Activated CD4-positive, alpha-beta memory T cell treated with anti-CD3 and anti-CD28 coated beads, Interleukin-2, amount 10 ng/mL, durations not matched to agents 7 days and 5 days (primary cell): ENCODE results near the gene PDE4D. TPM values are rescaled to one million over a fixed set of nuclear protein-coding genes. Genes with fewer than 3 reads are reported as not detected.

ENCODE experiments used
- CTCF ChIA-PET: fragments of 350-600 bp; sonication (Branson Sonifier 250); formaldehyde crosslinking; loops from one replicate; lab custom pipeline; 2021; ENCODE audit warnings: antibody characterized with exemption, inconsistent platforms; lab: Charles Lee
- POLR2A ChIA-PET: fragments of 350-600 bp; sonication (Branson Sonifier 250); formaldehyde crosslinking; loops from one replicate; lab custom pipeline; 2021; ENCODE audit warnings: antibody characterized with exemption; lab: Charles Lee
- DNase-seq: peaks from one replicate; pipeline ENCODE4 v3.0.0-alpha.2; 2020
- H3K27ac Mint-ChIP-seq: one replicate; pipeline ENCODE4 v1.8.0; 2021; ENCODE audit warnings: mild to moderate bottlenecking, mixed read lengths
- H3K27me3 Mint-ChIP-seq: one replicate; pipeline ENCODE4 v1.8.0; 2021; ENCODE audit warnings: mixed read lengths
- H3K36me3 Mint-ChIP-seq: one replicate; pipeline ENCODE4 v1.8.0; 2021; ENCODE audit warnings: low read depth, mixed read lengths
- H3K4me1 Mint-ChIP-seq: one replicate; pipeline ENCODE4 v1.8.0; 2021; ENCODE audit warnings: mixed read lengths
- H3K4me3 Mint-ChIP-seq: one replicate; pipeline ENCODE4 v1.8.0; 2021; ENCODE audit warnings: mild to moderate bottlenecking, mixed read lengths
- H3K9me3 Mint-ChIP-seq: one replicate; pipeline ENCODE4 v1.8.0; 2021; ENCODE audit warnings: mixed read lengths
- total RNA-seq, 2 experiments: library from RNA; stranded (reverse); gene quantifications; one replicate each; pipeline ENCODE4 v1.2.3, GENCODE V29; 2021

Gene PDE4D
- total RNA-seq, 2 experiments from 2014 or later, result 123 to 126 TPM

DNA sequence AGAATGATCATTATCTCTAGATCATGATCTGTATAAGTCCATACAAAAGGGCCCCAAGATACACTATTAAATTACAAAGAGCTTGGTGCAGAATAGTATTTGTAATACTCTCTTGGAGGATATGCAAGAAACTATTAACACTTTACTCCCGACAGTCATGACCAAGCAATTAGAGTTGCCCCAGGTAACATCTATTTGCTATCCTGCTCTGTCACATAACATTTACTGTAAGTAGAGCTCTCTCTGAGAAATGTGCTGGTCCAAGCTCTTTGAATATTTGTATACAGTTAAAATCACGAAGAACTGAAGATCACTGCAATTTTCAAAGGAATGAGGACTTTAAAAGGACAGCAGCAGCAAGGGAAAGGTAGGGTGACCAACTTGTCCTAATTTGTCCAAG lies 757.0 kb downstream of the PDE4D start:
- ChIA-PET CTCF (interaction anchor here (0.6 to 1.2 kb wide), 2 partner anchors 12 to 416 kb away, joined by 3 to 7 read pairs; no protein-coding TSS in a partner anchor), POLR2A (interaction anchor here (3.0 kb wide), 1 partner anchor 9 kb away, joined by 13 read pairs; no protein-coding TSS in a partner anchor)
- peaks cover 32% of the 10 kb centered on the region for H3K4me1 Mint-ChIP-seq
- peaks cover 13% of the 10 kb centered on the region for H3K36me3 Mint-ChIP-seq
- DNase-seq, result no peak
- H3K4me3 Mint-ChIP-seq, result no peak overlapping the region
- peaks cover 2% of the 10 kb centered on the region for H3K27me3 Mint-ChIP-seq
- no peaks in the 10 kb centered on the region for H3K9me3 Mint-ChIP-seq
- no peak overlapping the region for H3K27ac Mint-ChIP-seq

- H3K27me3 Mint-ChIP-seq, result peaks cover 2% of the 10 kb centered on the region
- no peak overlapping the region for H3K27ac Mint-ChIP-seq
- ChIA-PET CTCF (interaction anchor here (1.0 to 4.3 kb wide), 5 partner anchors 10 to 99 kb away, joined by 3 to 28 read pairs (median 5); no protein-coding TSS in a partner anchor), POLR2A (interaction anchor here (1.2 to 9.5 kb wide), 6 partner anchors 10 to 99 kb away, joined by 3 to 124 read pairs (median 10); no protein-coding TSS in a partner anchor)
- peaks cover 13% of the 10 kb centered on the region for H3K36me3 Mint-ChIP-seq
- peak; percentile 42 for DNase-seq
- no peaks in the 10 kb centered on the region for H3K9me3 Mint-ChIP-seq
- no peak overlapping the region for H3K4me3 Mint-ChIP-seq
- H3K4me1 Mint-ChIP-seq, result peaks cover 44% of the 10 kb centered on the region
Measured at GRCh38 chr5:59134471-59135163, 758.9 kb downstream of the PDE4D start.

DNA sequence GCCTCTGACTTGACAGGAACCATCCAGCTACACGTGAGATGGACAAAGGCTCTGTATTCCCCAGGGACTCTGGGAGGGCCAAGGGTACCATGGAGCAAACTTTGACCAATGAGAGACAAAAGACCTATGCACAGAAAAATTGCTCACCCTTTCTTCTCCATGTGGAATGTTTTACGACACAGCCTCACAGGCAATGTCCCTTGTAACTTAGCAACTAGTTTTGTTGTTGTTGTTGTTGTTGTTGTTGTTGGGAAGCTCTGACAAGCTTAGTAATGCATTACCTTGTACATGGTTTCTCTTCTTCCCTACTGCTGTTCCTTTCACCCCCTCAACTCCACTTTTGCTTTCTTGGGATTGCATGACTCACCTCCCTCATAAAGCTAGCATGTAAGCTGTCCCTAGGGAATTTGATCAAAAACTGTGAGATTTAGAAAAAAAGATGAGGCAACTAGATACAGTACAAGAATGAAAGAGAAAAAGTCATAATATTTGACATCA lies 759.7 kb downstream of the PDE4D start:
- ChIA-PET POLR2A (interaction anchor here (1.2 to 9.5 kb wide), 6 partner anchors 10 to 98 kb away, joined by 3 to 124 read pairs (median 18); no protein-coding TSS in a partner anchor), CTCF (interaction anchor here (1.0 to 4.3 kb wide), 5 partner anchors 9 to 98 kb away, joined by 3 to 28 read pairs (median 5); no protein-coding TSS in a partner anchor)
- Mint-ChIP-seq H3K9me3 (no peaks in the 10 kb centered on the region), H3K27ac (no peak overlapping the region), H3K4me1 (peaks cover 49% of the 10 kb centered on the region), H3K36me3 (peaks cover 11% of the 10 kb centered on the region), H3K27me3 (peaks cover under 1% of the 10 kb centered on the region), H3K4me3 (no peak overlapping the region)
- DNase-seq, result no peak

- H3K27ac Mint-ChIP-seq, result peak overlapping the region; percentile 61
- H3K4me1 Mint-ChIP-seq, result peaks cover 49% of the 10 kb centered on the region
- H3K4me3 Mint-ChIP-seq, result no peak overlapping the region
- ChIA-PET CTCF (interaction anchor here (1.0 to 4.3 kb wide), 3 partner anchors 42 to 97 kb away, joined by 3 to 28 read pairs (median 12); no protein-coding TSS in a partner anchor), POLR2A (interaction anchor here (0.6 to 9.5 kb wide), 7 partner anchors 8 to 96 kb away, joined by 3 to 124 read pairs (median 13); no protein-coding TSS in a partner anchor)
- H3K27me3 Mint-ChIP-seq, result no peaks in the 10 kb centered on the region
- H3K36me3 Mint-ChIP-seq, result peaks cover 8% of the 10 kb centered on the region
- no peaks in the 10 kb centered on the region for H3K9me3 Mint-ChIP-seq
- DNase-seq, result peak; percentile 37
Measured at GRCh38 chr5:59132131-59132530, 761.4 kb downstream of the PDE4D start.

DNA sequence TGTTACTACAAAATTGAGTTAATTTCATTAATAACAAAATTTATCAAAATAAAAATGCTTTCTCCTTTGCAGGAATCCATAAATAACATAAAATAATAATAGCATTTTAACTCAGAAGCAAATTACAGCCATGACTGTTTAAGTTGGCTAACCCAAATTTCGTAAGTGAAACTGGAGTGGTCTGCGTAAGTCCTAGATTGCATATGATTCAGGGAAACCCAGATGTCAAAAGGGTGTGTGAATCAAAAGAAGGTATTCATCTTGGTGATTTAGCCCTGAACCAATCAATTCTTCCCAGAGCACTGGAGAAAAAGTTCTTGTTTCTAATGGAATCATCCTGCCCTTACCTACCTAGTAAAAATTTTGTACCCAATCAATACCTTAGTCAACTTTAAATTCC lies 763.1 kb downstream of the PDE4D start:
- no peaks in the 10 kb centered on the region for H3K9me3 Mint-ChIP-seq

GRCh38 chr5:59128646-59129290 lies 764.8 kb downstream of the PDE4D start:
- no peaks in the 10 kb centered on the region for H3K27me3 Mint-ChIP-seq
- H3K27ac Mint-ChIP-seq, result no peak overlapping the region
- CTCF ChIA-PET, result interaction anchor here (0.9 to 4.7 kb wide), 8 partner anchors 9 to 243 kb away, joined by 3 to 40 read pairs (median 6); no protein-coding TSS in a partner anchor
- H3K4me1 Mint-ChIP-seq, result peaks cover 36% of the 10 kb centered on the region
- peaks cover under 1% of the 10 kb centered on the region for H3K36me3 Mint-ChIP-seq
- DNase-seq, result no peak
- POLR2A ChIA-PET, result interaction anchor here (0.6 to 9.5 kb wide), 14 partner anchors 9 to 93 kb away, joined by 3 to 124 read pairs (median 14); no protein-coding TSS in a partner anchor
- no peaks in the 10 kb centered on the region for H3K9me3 Mint-ChIP-seq
- no peak overlapping the region for H3K4me3 Mint-ChIP-seq

More for the DNA sequence above, 763.1 kb downstream of the PDE4D start:
- ChIA-PET POLR2A (interaction anchor here (1.0 to 9.5 kb wide), 3 partner anchors 31 to 95 kb away, joined by 4 to 124 read pairs (median 23); no protein-coding TSS in a partner anchor), CTCF (interaction anchor here (1.0 to 4.7 kb wide), 2 partner anchors 44 to 95 kb away, joined by 3 to 40 read pairs; no protein-coding TSS in a partner anchor)
- Mint-ChIP-seq H3K27ac (no peak overlapping the region), H3K4me3 (no peak overlapping the region), H3K27me3 (no peaks in the 10 kb centered on the region), H3K4me1 (peaks cover 49% of the 10 kb centered on the region), H3K36me3 (peaks cover 5% of the 10 kb centered on the region)
- DNase-seq, result no peak

GRCh38 chr5:59126708-59127573 lies 766.6 kb downstream of the PDE4D start:
- Mint-ChIP-seq H3K27me3 (no peaks in the 10 kb centered on the region), H3K4me1 (peaks cover 19% of the 10 kb centered on the region), H3K9me3 (peaks cover 2% of the 10 kb centered on the region), H3K27ac (no peak overlapping the region), H3K4me3 (no peak overlapping the region), H3K36me3 (no peaks in the 10 kb centered on the region)
- no peak for DNase-seq
- CTCF ChIA-PET, result interaction anchor here (0.7 to 4.7 kb wide), 7 partner anchors 11 to 241 kb away, joined by 3 to 40 read pairs (median 5); no protein-coding TSS in a partner anchor
- POLR2A ChIA-PET, result interaction anchor here (0.5 to 9.5 kb wide), 19 partner anchors 7 to 106 kb away, joined by 3 to 124 read pairs (median 6); no protein-coding TSS in a partner anchor

DNA sequence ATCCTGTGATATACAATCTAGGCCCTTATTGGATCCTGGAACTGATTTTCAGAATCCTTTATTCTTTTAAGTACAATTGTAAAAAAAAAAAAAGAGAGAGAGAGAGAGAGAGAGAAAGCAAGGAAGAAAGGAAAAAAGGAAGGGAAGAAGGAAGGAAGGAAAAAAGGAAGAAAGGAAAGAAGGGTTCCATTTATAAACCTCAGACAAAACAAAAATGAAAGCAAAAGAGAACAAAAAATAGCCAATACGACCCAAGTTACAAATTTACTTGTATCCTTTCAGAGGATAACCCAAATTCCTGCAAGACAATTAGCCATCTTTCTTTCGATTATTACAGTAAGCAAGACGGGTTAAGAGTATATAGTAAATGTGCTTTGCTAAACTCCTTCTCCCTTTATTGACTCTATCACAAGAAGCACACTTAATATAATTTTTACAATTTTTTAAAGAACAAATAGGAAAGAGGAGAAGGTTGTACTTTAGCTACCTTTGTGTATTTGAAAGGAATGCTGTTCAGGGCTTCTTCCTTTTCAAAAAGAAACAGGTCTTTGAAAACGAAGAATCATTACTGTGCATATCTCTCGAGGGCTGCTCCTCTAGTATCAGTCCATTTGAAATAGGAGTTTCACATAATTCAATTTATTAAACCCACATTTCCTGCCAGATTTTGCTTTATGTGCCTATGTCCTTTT lies 767.4 kb downstream of the PDE4D start:
- peaks cover 13% of the 10 kb centered on the region for H3K4me1 Mint-ChIP-seq
- H3K9me3 Mint-ChIP-seq, result peaks cover 2% of the 10 kb centered on the region
- DNase-seq, result no peak
- CTCF ChIA-PET, result interaction anchor here (1.3 to 4.7 kb wide), 3 partner anchors 69 to 240 kb away, joined by 4 to 40 read pairs (median 6); no protein-coding TSS in a partner anchor
- H3K27ac Mint-ChIP-seq, result no peak overlapping the region
- no peaks in the 10 kb centered on the region for H3K36me3 Mint-ChIP-seq
- H3K27me3 Mint-ChIP-seq, result no peaks in the 10 kb centered on the region
- POLR2A ChIA-PET, result interaction anchor here (1.3 to 9.5 kb wide), 11 partner anchors 12 to 90 kb away, joined by 3 to 124 read pairs (median 14); no protein-coding TSS in a partner anchor
- no peak overlapping the region for H3K4me3 Mint-ChIP-seq

GRCh38 chr5:59125011-59125961 lies 768.2 kb downstream of the PDE4D start:
- Mint-ChIP-seq H3K36me3 (no peaks in the 10 kb centered on the region), H3K4me1 (peaks cover 11% of the 10 kb centered on the region), H3K4me3 (no peak overlapping the region), H3K27me3 (no peaks in the 10 kb centered on the region), H3K27ac (no peak overlapping the region), H3K9me3 (peaks cover 2% of the 10 kb centered on the region)
- peak; percentile 27 for DNase-seq
- POLR2A ChIA-PET, result interaction anchor here (1.0 to 3.5 kb wide), 12 partner anchors 8 to 104 kb away, joined by 3 to 92 read pairs (median 14); no protein-coding TSS in a partner anchor
- CTCF ChIA-PET, result interaction anchor here (0.6 to 3.8 kb wide), 13 partner anchors 9 to 239 kb away, joined by 3 to 47 read pairs (median 7); no protein-coding TSS in a partner anchor
